Spleen (tissue), 7 donors: ENCODE results near the gene LNX2.

Experiments
- CTCF ChIP-seq, 11 experiments: fragments of 200-600 bp in 7 of 11; fragments of 450-650 bp in 4 of 11; sonication (generic) in 4 of 11; IDR thresholded peaks in 8 of 11; conservative IDR thresholded peaks in 3 of 11; 1 replicate in 7 of 11; 2 replicates in 4 of 11; pipeline versions ENCODE4 v1.4.0 to v1.8.0; 2016 to 2021; ENCODE audit warnings: antibody characterized with exemption in 11 of 11, inconsistent platforms in 4 of 11, mild to moderate bottlenecking in 1 of 11
- POLR2A ChIP-seq, 3 donors: fragments of 450-650 bp; IDR thresholded peaks; one replicate each; pipeline ENCODE4 v1.5.1; 2017; ENCODE audit warnings: antibody characterized with exemption in 3 of 3, mild to moderate bottlenecking in 1 of 3
- POLR2AphosphoS5 ChIP-seq, 3 donors: sonication (generic); formaldehyde crosslinking; IDR thresholded peaks; one replicate each; pipeline ENCODE4 v1.5.1; 2017; ENCODE audit warnings: antibody characterized with exemption in 3 of 3
- donor health status: DM: no; HTN: no; CAD: no; lungs with moderate emphysema.
- donor health status: DM: no; HTN: no; CAD: no.
- donor health status: DM: no; HTN: no; CAD: no.

GRCh38 chr13:27500806-27501534 is 119.4 kb downstream of the LNX2 start:
- TF ChIP-seq CTCF (IDR thresholded peaks at IDR 0.05 in 8 of 11, conservative IDR thresholded peaks at IDR 0.05 in 3 of 11) (no peak), POLR2A (IDR thresholded peaks at IDR 0.05) (no peak), POLR2AphosphoS5 (IDR thresholded peaks at IDR 0.05) (no peak)
